IPS-20b (cell line): ENCODE measurements around the gene EIF1AY.
A peak's percentile ranks its signal among the peaks of the same experiment; 100 is the strongest.
"Not testable (repeated sequence)": the region's sequence is repeated elsewhere in the genome, so short reads cannot be mapped to it uniquely, and the experiment has no call there.

Experiments
- H3K27ac ChIP-seq: one replicate; pipeline ENCODE4 v1.5.1; 2013; ENCODE audit warnings: low read length
- H3K27me3 ChIP-seq: 2 replicates; pipeline ENCODE4 v1.6.1; 2013; ENCODE audit warnings: mild to moderate bottlenecking, low read length, inconsistent platforms; ENCODE audit not compliant: insufficient read depth
- H3K36me3 ChIP-seq: 2 replicates; pipeline ENCODE4 v1.6.1; 2013; ENCODE audit warnings: low read depth, mild to moderate bottlenecking, inconsistent platforms, low read length, moderate library complexity; ENCODE audit not compliant: insufficient read depth
- H3K4me1 ChIP-seq: 2 replicates; pipeline ENCODE4 v1.6.1; 2013; ENCODE audit warnings: mild to moderate bottlenecking, control low read depth, inconsistent platforms, low read length, moderate library complexity; ENCODE audit not compliant: insufficient read depth
- H3K4me3 ChIP-seq: 2 replicates; pipeline ENCODE4 v1.5.1; 2013; ENCODE audit warnings: mild to moderate bottlenecking, low read length, inconsistent platforms
- H3K9ac ChIP-seq: 2 replicates; pipeline ENCODE4 v1.6.1; 2013; ENCODE audit warnings: low read depth, mild to moderate bottlenecking, inconsistent platforms, low read length, moderate library complexity
- H3K9me3 ChIP-seq: 2 replicates; pipeline ENCODE4 v1.6.1; 2013; ENCODE audit warnings: mild to moderate bottlenecking, low read depth, low read length, inconsistent platforms; ENCODE audit not compliant: insufficient read depth

Gene EIF1AY

GRCh38 chrY:20575531-20576121 lies at the start of gene EIF1AY:
Gene EIF1AY, plus strand, starts transcription at chrY:20575776. Its CDS starts 96 bp downstream, at chrY:20575872.
- Histone ChIP-seq H3K36me3 (peaks cover 7% of the 10 kb centered on the region; the same call in 1 of the 2 replicates), H3K4me1 (no peaks in the 10 kb centered on the region), H3K9me3 (no peaks in the 10 kb centered on the region), H3K27me3 (no peaks in the 10 kb centered on the region), H3K9ac (peak within 1 kb of the TSS; percentile 97), H3K4me3 (peak within 1 kb of the TSS; percentile 97), H3K27ac (peak within 1 kb of the TSS; percentile 84)

DNA sequence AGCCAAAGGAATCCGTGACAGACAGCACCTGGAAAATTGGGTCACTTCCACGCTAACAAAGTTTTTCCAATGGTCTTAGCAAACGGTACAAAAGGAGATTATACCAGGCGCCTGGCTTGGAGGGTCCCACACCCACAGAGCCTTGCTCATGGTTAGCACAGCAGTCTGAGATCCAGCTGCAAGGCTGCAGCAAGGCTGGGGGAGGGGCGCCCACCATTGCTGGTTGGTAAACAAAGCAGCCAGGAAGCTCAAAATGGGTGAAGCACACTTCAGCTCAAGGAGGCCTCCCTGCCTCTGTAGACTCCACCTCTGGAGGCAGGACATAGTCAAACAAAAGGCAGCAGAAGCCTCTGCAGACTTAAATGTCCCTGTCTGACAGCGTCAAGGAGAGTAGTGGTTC lies 47.1 kb upstream of the EIF1AY start:
- Histone ChIP-seq H3K9me3 (no peaks in the 10 kb centered on the region), H3K27ac (no peak overlapping the region), H3K4me1 (no peaks in the 10 kb centered on the region), H3K36me3 (no peaks in the 10 kb centered on the region), H3K9ac (no peak overlapping the region), H3K27me3 (no peaks in the 10 kb centered on the region), H3K4me3 (no peak overlapping the region)

DNA sequence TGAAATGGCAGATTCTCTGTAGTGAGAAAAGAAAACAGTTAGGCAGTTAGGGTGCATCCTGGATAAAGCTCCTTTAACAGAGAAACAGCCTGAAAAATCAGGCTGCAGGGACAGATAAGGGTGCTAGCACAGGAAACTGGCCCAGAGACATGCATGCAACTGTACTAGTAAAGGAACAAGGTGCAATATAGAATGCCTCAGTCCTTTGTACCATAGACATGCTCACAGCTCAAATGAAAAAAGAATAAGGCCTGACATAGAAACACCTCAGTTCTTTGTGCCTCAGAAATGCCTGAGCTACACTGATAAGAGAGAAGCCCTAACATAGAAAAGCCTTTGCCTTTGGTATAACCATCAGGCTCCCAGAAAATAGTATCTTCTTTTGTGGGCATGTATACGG lies 37.4 kb upstream of the EIF1AY start:
- Histone ChIP-seq H3K27me3 (no peaks in the 10 kb centered on the region), H3K36me3 (no peaks in the 10 kb centered on the region), H3K27ac (no peak overlapping the region), H3K9ac (no peak overlapping the region), H3K4me1 (no peaks in the 10 kb centered on the region), H3K9me3 (no peaks in the 10 kb centered on the region), H3K4me3 (no peak overlapping the region)

- no peak overlapping the region for H3K9ac ChIP-seq
- no peak overlapping the region for H3K27ac ChIP-seq
- H3K4me1 ChIP-seq = no peaks in the 10 kb centered on the region
- no peaks in the 10 kb centered on the region for H3K9me3 ChIP-seq
- H3K27me3 ChIP-seq = no peaks in the 10 kb centered on the region
- H3K4me3 ChIP-seq = no peak overlapping the region
- no peaks in the 10 kb centered on the region for H3K36me3 ChIP-seq
These were observed 36.6 kb upstream of the EIF1AY start for GRCh38 chrY:20538933-20539332.

DNA sequence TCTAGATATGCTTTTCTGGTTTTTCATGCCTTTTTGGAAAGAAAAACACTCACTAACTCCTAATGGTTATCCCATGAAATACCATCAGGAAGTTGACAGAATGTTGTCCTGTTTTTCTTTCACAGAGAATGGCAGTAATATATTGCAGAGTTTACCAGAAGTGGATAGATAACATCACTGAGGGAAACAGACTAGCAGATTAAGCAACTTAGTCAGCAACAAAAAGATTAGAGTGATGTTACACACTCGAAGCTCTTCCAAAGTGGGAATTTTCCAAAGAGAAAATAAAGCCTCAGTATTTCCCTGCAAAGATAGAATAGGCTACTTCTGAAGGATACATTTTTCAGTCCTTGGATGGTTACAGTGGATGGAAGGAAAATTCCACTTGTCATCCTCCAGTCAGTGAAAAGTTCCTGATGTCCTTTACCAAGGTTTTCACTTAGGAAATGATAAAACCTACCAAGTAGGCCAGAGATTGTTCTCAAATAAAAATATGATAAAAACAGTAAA lies 31.1 kb upstream of the EIF1AY start:
- no peaks in the 10 kb centered on the region for H3K27me3 ChIP-seq
- no peaks in the 10 kb centered on the region for H3K36me3 ChIP-seq
- no peaks in the 10 kb centered on the region; the same call in 1 of the 2 replicates for H3K9me3 ChIP-seq
- no peaks in the 10 kb centered on the region for H3K4me1 ChIP-seq
- H3K27ac ChIP-seq = no peak overlapping the region
- no peak overlapping the region for H3K4me3 ChIP-seq
- no peak overlapping the region for H3K9ac ChIP-seq

DNA sequence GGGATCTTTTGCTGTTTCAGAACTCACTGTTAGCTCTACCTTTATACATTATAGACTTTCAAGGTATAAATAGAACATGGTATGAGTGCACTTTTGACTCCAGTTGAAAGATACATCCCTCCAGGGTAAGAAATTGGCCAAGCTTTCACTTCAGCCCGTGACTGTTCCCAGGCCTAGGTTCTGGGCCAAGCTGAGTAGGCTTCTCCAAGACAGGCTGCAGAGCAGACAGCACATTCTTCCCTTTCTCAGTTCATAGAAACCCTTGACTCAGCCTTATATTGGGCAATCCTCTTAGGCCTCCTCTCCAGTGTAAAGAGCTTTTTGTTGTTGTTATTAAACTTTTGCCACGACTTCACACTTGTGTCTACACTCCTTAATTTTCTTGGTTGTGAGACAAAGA lies 29.5 kb upstream of the EIF1AY start:
- Histone ChIP-seq H3K4me3 (no peak overlapping the region), H3K27ac (no peak overlapping the region), H3K9me3 (no peaks in the 10 kb centered on the region; the same call in 1 of the 2 replicates), H3K36me3 (no peaks in the 10 kb centered on the region), H3K27me3 (no peaks in the 10 kb centered on the region), H3K4me1 (no peaks in the 10 kb centered on the region), H3K9ac (no peak overlapping the region)

DNA sequence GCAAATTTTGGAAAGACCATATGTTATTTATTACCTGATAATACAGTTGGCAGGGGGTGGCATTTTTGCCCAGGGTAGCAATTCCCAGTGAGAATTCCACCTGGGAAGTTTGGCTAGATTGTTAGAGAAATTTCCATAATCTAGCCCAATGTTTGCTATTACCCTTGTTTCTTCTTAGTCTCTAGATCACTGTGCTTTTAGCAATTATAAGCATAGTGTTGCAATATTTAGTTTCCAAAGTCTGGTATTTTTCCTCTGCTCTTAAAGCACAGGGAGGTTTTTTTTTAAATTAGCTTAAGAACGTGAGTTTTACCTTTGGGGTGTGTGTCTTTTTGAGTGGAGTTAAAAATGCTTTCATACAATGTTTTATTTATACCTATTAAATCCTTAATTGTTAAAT lies 26.3 kb upstream of the EIF1AY start:
- Histone ChIP-seq H3K4me3 (no peak overlapping the region), H3K9me3 (no peaks in the 10 kb centered on the region; the same call in 1 of the 2 replicates), H3K36me3 (no peaks in the 10 kb centered on the region), H3K27me3 (no peaks in the 10 kb centered on the region), H3K9ac (no peak overlapping the region), H3K27ac (no peak overlapping the region), H3K4me1 (no peaks in the 10 kb centered on the region)

GRCh38 chrY:20551840-20552239 lies 23.7 kb upstream of the EIF1AY start:
- H3K27ac ChIP-seq = no peak overlapping the region
- H3K9ac ChIP-seq = no peak overlapping the region
- no peaks in the 10 kb centered on the region for H3K27me3 ChIP-seq
- no peaks in the 10 kb centered on the region for H3K4me1 ChIP-seq
- no peaks in the 10 kb centered on the region; the same call in 1 of the 2 replicates for H3K9me3 ChIP-seq
- no peaks in the 10 kb centered on the region for H3K36me3 ChIP-seq
- H3K4me3 ChIP-seq = no peak overlapping the region

GRCh38 chrY:20552764-20553323 lies 22.7 kb upstream of the EIF1AY start:
- not testable (repeated sequence) for H3K27ac ChIP-seq, H3K4me3 ChIP-seq, H3K4me1 ChIP-seq, H3K27me3 ChIP-seq, H3K9me3 ChIP-seq, H3K36me3 ChIP-seq, H3K9ac ChIP-seq

DNA sequence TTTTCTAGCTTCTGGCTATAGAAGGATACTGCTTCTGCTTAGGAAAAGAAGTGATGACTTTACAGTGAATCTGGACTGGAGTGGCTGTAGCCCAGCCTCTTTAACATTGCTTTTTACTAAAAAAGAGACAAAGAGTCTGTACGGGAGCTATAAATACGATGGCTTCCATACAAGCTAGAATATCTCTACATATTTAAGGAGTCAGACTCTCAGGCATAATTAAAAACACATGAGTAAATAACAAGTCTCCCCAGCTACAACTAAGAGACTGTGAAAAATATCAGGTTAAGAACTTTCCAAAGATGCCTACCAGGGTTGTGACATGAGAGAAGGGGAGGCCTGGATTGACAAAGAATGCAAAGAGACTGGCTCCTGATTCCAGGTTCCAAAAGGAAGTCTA lies 19.8 kb upstream of the EIF1AY start:
- H3K9ac ChIP-seq = no peak overlapping the region

DNA sequence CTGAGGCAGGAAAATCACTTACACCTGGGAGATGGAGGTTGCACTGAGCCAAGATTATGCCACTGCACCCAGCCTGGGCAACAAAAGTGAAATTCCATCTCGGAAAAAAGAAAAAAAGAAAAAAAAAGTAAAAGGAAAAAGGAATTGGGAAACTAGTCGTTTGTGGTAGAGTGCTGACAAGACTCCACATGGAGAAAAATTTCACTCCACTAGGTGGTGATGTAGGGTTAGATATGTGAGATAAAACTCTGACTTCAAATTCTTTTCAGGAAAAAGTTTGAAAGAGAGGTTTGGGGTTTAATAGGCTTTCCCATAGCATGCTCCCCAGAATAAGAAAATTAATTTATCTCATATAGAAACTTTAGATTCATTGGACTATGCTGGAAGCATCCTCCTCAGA lies 16.9 kb upstream of the EIF1AY start:
- Histone ChIP-seq H3K27ac (no peak overlapping the region), H3K9me3 (no peaks in the 10 kb centered on the region), H3K4me1 (no peaks in the 10 kb centered on the region), H3K27me3 (no peaks in the 10 kb centered on the region), H3K9ac (no peak overlapping the region), H3K4me3 (no peak overlapping the region), H3K36me3 (no peaks in the 10 kb centered on the region)

More for the DNA sequence above, 19.8 kb upstream of the EIF1AY start:
- Histone ChIP-seq H3K27me3 (no peaks in the 10 kb centered on the region), H3K4me1 (no peaks in the 10 kb centered on the region), H3K4me3 (no peak overlapping the region), H3K27ac (no peak overlapping the region), H3K9me3 (no peaks in the 10 kb centered on the region; the same call in 1 of the 2 replicates), H3K36me3 (no peaks in the 10 kb centered on the region)

DNA sequence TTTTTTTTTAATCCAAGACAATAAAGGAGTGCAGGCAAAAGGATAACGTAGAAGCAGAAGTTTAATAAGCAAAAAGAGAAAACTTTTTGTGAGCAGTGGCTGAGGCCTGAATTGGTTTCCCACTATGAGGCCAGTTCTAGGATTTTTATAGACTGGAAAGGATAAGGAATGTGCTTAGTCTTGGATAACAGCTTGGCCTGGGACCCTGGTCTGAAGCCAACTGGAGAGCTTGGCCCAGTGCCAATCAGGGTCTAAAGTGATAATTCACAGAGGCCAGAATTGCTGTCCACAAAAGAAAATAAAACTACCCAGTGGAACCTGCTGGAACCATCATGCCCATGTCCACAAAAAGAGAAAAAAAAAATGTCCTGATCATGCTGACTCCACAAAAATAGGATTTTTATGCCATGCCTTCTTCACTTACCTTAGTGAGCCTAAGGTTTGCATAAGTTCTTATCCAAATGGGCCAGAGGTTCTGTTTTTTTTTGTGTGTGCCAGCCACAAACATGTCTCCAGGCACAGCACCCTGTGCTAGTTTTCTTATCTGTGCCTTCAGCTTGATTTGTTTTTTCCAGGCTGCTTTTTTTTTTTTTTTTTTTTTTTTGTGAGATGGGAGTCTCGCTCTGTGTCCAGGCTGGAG lies 15.6 kb upstream of the EIF1AY start:
- Histone ChIP-seq H3K27me3 (no peaks in the 10 kb centered on the region), H3K9me3 (no peaks in the 10 kb centered on the region), H3K4me1 (no peaks in the 10 kb centered on the region), H3K36me3 (no peaks in the 10 kb centered on the region), H3K9ac (no peak overlapping the region), H3K27ac (no peak overlapping the region), H3K4me3 (no peak overlapping the region)
